Limb (tissue), 2 donors: ENCODE data around the gene TMEM167A.

ENCODE experiments used
- DNase-seq, 2 donors: peaks; one replicate each; pipeline ENCODE4 v3.0.0-alpha.2; 2016; ENCODE audit errors: extremely low spot score in 2 of 2

The TMEM167A gene, protein sequence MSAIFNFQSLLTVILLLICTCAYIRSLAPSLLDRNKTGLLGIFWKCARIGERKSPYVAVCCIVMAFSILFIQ

DNA sequence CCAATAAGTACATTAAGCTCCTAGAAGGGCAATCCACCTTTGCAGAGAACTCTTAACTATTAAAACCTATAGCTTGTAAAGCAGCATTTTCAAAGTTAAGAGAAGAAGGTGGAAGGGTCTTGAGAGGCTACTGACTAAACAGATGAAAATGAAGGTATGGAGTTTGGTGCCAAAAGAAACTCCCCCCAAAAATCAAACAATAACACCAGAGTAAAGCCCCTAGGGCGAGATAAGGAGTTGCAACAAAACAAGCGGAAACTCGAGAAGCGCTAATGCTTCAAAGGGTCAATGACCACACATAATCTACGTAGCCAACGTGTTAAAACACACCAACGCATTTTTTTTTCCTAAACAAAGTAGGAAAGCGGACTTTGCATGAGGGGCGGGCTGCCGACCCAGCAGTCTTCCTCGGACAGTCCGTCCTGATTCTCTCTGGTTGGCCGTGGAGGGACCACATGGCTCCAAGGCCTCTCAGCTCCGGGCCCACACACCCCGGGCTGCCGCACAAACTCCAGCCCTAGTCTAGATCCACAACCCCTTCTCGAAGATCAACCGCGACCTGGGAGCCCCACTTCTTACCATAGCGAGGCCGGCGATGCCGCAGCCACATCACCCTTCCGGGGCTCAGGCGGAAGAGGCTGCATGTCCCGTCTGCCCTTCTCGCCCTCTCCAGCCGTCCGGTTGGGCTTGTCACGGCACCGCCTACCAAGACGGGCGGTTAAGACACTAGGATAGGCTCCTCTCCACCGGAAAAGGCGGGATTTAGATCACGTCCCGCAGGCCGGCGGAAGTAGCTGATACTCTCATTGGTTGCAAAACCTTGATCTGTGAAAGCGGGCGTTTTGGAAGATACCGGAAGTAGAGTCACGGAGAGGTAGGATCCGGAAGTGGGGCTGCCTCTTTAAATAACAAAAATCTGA lies at the start of gene TMEM167A, which contains the start of gene XRCC4:
Gene TMEM167A, minus strand, starts transcription at position 653 of the 920 bp plus-strand sequence. Its CDS starts 71 bp downstream, at position 582.
Gene XRCC4, plus strand, starts transcription at position 806 of the 920 bp plus-strand sequence. CDS start 27,373 bp downstream, outside the sequence.
- DNase-seq: peak; percentile 93 to 98

DNA sequence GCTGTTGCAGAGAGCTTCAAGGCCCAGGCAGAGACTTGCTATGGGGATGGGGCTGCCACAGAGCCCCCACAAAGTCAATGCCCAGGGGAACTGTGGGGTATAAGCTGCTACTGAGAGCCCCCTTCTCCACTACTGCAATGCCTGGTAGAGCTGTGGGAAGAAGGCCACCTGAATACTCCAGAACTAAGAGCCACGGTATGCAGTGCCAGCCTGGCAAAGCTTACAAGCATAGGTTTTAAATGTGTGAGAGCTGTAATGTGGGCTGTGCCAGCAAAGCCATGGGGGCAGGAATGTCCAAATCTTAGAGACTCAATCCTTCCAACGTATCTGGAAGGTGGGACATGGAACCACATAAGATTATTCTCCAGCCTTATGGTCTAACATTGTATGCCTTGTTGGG lies 49.3 kb upstream of the TMEM167A start:
- no peak for DNase-seq

DNA sequence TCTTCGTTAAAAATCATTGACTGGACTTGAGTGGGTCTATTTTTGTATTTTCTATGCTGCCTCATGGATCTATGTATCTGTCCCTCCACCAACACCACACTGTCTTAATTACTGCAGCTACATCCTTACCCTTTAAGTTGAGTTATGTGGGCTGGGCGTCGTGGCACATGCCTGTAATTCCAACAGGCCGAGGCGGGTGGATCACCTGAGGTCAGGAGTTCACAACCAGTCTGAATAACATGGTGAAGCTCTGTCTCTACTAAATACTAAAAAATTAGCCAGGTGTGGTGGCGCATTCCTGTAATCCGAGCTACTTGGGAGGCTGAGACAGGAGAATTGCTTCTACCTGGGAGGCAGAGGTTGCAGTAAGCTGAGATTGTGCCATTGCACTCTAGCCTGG lies 48.4 kb upstream of the TMEM167A start:
- no peak for DNase-seq

DNA sequence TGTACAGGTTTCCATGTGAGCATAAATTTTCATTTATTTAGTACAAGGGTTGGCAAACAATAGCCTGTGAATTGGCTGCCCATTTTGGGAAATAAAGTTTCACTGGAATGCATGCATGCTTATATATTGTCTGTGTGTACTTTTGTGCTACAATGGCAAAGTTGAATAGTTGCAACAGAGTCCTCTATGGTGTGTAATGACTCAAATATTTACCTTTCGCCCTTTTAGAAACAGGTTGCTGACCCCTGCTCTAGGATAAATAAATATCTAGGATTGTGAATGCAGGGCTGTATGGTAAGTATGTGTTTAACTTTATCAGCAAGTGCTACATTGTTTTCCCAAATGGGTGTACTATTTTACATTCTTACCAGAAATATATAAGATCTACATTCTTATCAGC lies 47.4 kb upstream of the TMEM167A start:
- no peak for DNase-seq

DNA sequence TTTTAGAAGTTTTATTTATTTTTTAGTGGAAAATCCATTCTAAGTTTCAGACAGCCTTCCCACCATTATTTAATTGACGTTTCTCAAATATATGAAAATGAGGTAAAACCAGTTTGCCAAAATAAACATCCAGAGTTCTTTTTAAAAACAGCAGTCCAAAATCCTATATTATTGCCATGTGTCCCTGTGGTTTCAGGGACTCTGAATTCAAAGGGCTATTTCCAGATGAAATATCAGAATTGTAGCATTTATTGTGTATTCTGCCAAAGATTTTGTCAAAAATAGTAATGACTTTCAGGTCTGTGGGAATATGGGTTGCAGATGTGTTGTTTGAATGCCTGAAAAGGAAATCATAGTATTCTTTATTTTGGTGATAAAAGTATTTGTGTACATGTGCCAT lies 41.8 kb upstream of the TMEM167A start:
- DNase-seq: no peak

DNA sequence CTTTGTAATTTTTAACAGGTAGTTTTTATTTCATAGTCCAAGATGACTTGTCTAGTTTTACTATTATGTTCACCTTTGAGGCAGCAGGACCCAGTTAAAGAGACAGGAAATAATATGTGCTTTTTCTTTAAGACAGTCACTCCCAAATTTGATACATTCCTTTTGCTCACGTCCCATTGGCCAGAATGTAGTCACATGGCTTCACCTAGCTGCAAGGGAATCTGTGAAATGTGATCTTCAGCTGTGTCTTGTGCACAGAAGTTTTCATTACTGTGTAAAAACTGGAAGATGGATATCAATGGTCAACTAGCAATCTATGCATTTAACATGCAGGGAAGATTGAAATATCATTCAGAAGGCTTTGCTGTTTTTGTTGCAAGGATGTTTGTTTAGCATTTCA lies 41.3 kb upstream of the TMEM167A start:
- DNase-seq: no peak

DNA sequence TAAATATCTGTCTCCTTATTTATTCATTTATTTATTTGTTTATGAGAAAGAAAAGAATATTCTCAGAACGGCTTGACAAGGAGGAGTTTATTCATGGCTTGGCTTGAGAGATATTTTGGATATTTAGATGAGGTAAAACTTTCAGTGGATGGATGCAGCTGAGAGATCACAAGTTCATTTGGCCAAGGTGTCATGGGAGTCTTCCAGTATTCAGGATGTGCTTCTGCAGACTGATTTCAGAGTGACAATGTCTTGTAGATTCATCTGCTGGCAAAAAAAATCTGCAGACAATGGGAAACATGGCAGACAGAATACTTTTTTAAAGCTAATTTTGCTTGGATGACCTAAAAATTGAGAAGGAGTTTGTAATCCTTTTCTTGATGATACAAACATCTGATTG lies 38.6 kb upstream of the TMEM167A start:
- no peak for DNase-seq

DNA sequence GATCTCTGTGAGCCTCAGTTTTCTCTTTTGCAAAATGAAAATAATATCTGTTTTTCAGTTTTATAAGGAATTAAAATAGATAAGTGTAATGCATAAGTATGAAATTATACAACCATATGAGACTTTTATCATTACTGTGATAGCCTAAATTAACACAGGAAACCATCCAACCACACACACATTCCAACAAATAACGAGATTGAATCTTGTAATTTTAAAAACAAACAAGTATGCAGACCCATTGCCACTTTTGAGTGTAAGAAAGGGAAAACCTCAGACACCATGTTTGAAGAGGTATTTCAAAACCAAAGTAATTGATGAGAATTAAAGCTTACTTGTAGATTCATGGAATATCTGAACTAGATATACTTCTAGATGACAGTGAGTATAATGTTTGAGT lies 32.2 kb upstream of the TMEM167A start:
- no peak for DNase-seq

DNA sequence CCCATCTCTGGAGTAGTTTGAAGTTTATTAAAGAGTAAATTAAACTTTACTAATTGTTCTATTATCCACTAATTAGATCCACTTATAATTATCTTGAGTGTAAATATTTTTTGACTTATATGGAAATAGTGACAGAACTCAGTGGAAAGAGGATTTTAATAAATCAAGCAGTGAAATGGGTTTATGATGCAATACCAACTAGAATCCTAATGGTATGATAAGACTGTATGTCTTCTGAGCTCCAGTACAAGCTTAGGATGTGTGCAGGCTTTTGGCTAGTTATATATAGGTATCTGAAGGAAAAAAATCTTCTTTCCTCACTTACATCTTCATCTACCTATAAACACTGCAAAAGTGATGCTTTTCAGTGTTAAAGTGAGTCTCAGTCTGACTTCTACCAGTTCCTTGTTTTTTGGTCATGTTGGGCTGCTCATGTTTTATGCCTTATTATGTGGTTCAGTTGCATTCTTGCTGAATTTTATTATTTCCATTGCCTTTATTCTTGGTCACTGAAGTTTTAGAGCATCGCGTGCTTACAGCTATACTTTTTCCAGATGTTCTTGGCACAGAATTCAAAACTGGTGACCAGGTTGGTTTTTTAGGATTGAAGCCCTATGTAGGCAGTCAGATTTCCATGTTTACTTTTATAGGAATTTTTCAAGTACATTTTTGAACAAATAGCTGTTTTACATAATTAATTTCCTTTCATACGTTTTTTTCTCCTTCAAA lies 30.7 kb upstream of the TMEM167A start:
- DNase-seq: no peak

DNA sequence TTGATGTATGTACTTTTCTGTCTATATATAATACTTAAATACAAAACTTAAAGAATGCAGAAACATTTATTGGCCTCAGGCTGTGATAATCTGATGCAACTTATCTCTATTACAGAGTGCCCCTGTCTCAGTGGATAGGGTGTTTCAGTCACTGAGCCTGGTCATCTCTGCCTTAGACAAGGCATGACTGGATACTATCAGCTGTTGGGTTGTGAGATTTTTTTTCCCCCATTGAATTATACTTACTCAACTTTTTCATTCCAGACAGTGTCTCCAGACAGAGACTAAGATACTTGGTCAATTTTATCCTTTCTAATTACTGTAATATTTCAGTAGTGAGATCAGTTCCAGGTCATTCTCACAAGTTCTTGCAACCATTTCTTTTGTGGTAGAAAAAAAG lies 26.8 kb upstream of the TMEM167A start:
- no peak for DNase-seq

DNA sequence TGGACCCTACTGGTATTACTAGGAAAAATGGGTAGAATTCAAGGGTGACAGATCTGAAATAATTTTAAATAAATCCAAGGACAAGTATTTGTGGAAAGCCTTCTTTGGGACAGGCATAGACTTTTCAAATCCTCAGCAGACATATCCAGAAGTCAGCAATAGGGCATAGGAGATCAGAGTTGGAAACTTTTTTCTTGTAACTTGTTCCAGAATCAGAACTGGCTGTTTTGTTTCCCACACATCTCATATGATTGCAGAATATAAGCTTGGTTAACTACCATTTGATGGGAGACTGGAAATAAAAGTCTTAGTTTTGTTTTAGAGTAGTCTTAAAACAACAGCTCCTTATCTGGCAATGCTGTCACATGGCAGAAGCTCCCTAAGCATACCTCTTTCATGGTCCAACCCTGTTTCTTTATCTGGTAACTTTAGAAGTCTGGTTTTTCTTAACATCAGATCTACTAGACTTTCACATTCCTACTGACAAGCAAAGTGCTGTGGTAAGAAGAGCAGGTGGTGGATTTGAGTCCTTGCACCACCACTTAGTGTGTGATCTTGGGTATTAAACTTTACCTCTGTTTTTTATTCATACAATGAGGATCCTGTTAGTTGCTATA lies 25.3 kb upstream of the TMEM167A start:
- no peak for DNase-seq

DNA sequence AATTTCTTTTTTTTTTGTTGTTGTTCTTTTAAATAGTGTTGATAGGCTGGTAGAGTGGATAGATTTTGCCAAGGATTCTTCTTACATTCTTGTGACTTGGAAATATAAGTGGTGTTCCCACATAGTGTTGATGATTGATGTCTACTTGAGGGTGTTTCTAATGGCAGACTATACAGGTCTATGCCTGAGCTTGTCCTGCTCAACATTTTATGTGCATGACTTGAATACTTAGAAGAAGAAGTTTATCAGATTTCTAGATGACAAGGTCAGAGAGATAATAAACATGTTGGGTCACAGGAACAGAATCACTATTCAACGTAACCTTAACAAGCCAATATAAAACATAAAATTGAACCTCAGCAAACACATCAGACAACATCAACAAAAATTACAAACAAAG lies 24.3 kb upstream of the TMEM167A start:
- no peak for DNase-seq

DNA sequence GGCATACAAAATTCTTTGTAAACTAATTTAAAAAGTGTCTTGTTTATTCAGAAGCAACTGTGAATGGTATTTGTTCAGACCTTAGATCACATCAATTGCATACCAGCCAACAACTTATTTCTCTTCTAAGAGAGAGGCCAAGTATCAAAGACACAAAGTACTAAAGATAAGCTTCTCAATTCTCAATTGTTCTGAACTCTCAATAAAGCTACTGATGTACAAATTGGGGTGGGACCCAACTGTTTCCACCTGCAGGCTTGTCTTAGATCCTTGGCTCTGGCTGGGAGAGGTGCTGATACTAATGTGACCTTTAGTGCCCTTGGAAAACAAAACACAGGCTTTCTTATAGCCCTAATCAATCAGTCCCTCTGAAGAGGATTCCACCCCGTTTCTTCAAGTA lies 22.3 kb upstream of the TMEM167A start:
- no peak for DNase-seq

DNA sequence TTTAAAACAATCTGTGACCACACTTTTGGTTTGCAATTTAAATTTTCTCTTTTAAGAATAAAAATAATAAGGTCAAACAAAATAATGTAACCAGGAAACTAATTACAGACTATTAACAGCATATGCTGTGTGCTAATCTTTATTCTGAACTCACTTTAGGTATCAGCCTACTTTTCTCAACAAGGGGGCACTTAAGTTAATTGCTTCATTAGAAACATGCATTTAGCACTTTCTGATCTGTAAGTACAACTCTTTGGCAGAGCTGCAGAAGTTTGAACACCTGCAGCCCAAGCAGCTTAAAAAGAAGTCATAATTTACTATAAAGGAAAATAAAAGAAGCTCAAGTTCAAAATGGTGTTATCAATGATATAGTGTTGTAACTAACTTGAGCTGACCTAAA lies 21.8 kb upstream of the TMEM167A start:
- DNase-seq: no peak

DNA sequence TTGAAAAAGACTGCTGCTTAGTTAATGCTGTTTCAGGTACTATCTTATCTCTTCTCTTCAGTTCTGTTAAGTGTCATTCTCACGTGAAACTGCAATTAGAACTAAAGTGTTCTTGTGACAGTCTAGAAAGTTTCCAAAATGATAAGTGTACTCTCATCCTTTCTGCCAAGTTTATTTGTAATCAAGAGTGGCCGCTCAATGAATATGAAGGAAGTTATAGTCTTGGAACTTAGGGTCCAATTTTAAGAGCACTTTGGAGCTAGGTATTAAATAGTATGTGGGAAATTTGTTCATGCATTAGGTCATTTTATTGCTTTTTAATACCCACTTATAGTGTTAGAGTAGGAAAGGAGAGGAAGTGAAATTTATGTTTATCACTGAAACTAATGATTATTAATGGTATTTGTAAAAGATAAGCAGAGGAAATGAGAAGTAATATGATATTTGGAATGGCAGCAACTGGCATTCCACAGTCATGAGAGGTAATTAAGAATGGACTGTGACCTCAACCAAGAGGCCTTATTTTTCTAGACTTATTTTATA lies 20.6 kb upstream of the TMEM167A start:
- no peak for DNase-seq

DNA sequence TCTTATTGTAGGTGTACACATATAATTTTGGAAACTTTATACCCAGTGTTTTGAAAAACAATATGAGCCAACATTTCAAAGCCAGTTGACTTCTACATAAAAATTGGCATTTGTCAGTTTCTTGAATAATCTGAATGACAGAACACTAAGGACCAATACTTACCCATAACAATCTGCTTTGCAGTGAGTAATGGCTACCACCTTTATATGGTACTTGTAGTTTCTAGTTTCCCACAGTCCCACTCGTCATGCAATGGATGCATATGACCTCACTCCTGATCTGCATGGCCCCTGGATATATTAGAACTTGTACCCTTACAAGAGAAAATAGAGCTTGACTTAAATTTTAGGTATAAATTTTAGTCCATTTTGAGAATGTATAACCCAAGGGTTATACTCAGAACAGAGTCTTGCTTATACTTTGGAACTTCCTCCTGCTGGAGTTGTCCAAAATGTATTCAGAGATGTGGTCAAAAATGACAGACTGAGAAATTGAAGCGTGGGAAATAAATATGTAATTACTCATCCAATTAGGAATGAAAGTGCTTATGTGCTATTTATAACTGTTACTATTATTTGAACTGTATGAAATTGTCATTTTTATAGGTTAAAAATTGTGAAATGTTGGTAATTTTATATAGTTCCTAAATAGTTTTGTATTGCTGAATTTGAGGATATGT lies 19.6 kb upstream of the TMEM167A start:
- DNase-seq: no peak

DNA sequence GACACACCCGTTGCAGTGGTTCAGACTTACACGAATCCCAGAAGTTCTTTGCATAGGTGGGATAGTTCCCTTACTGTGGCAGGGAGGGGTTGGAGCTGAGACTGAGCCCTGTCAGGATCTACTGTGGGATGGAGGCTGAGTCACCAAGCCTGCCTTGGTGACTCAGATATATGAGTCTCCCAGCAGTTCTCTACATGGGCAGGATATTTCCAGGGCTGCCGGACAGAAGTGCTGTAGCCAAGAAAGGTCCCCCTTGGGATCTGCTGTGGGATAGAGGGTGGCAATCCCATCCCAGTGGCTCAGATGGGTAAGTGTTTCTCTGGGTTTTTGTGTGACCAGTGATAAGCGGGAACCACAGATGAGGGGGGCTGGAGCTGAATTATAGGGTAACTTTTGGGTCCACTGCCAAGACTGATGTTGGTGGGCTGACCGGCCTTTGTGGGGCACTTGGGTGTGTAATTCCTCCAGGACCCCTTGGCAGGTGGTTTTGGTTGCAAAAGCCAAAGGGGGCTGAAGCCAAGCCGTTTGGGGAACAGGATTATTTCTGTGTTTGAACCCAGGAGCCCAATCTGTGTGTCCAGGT lies 18.9 kb upstream of the TMEM167A start:
- no peak for DNase-seq

DNA sequence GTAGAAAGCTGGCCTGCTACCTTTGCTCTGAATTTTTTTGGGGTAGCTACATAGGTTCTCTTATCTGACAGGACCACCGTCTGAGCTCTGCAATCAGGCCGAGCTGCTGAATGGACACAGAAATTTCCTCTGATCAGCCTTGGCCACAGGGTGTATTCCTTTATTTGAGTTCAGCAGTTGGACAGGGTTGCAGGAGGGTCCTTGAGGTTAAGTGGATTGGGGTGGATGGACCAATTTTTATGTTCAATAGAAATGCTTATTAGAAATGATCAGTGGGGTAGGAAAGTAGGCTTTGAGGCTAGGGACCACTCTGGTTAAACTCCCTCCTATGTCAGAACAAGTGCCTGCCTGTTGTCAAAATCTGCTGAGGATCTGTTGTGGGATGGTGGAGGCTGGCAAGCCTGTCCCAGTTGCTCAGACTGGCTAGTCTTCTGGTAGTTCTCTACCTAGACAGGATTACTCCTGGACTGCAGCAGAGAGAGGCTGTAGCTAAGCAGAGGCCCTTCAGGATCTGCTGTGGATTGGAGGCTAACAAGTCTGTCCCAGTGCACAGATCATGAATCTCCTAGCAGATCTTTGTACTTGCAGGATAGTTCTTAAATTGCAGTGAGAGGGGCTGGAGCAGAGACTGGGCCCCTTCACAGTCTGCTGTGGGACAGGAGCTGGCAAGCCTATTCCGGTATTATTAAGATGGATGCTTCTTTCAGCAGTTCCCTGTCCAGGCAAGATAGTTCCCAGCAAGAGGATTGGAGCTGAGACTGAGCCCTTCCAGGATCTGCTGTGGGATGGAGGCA lies 18.2 kb upstream of the TMEM167A start:
- no peak for DNase-seq

DNA sequence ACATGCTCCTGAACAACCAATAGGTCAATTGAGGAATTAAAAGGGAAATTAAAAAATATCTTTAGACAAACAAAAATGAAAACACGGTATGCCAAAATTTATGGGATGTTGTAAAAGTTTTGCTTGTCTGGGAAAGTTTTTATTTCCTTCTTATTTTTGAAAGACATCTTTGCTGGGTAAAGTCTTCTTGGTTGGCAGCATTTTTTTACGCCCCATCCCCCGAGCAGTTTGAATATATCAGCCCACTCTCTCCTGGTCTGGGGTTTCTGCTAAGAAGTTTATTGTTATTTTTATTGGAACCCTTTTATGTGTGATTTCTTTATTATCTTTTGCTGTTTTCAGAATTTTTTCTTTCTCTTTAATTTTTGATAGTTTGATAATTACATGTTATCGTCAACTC lies 16.5 kb upstream of the TMEM167A start:
- DNase-seq: no peak

DNA sequence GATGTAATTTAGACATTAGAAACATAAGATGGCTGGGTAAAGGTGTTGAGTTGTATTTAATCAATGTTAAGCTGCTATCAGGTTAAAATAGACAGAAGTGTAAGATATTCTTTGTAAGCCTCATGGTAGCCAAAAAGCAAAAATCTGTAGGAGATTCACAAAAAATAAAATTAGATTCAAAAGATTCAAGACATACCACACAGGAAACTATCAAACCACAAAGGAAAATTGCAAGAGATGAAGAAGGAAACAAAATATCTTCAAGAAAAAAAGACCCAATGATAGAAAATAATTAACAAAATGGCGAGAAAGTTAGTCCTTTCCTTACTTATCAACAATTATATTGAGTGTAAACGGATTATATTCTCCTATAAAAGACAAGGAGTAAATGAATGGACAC lies 15.4 kb upstream of the TMEM167A start:
- no peak for DNase-seq
